GM12892 (cell line): Measurements from ENCODE around the gene PHACTR3.

Experiments used
- POLR2A ChIP-seq: IDR thresholded peaks from 2 replicates; pipeline ENCODE4 v1.6.1; 2011; ENCODE audit warnings: low read depth, low read length, control low read depth
- POLR2AphosphoS5 ChIP-seq: IDR thresholded peaks from 2 replicates; pipeline ENCODE4 v1.6.1; 2011; ENCODE audit warnings: low read depth, low read length, control low read depth
- TAF1 ChIP-seq: IDR thresholded peaks from 2 replicates; pipeline ENCODE4 v1.6.1; 2011; ENCODE audit warnings: low read depth, mild to moderate bottlenecking, control low read depth, low read length, borderline replicate concordance

- no peak for TF ChIP-seq POLR2AphosphoS5
- no peak for TF ChIP-seq POLR2A
- no peak for TF ChIP-seq TAF1
These were observed 4.5 kb downstream of the PHACTR3 start for GRCh38 chr20:59608871-59609270.
